HFFc6 (cell line): ENCODE results near the gene TLR7. TPM values are rescaled to one million over a fixed set of nuclear protein-coding genes. Genes with fewer than 3 reads are reported as not detected.

ENCODE experiments used
- DNase-seq: peaks from one replicate; pipeline ENCODE4 v3.0.0-alpha.2; 2018
- H3K27ac Mint-ChIP-seq: 2 replicates; pipeline ENCODE4 v1.8.0; 2020; ENCODE audit warnings: mild to moderate bottlenecking, mixed read lengths
- H3K27me3 Mint-ChIP-seq: 2 replicates; pipeline ENCODE4 v1.8.0; 2021; ENCODE audit warnings: mild to moderate bottlenecking, moderate library complexity, mixed read lengths; ENCODE audit not compliant: insufficient read depth
- H3K36me3 Mint-ChIP-seq: 2 replicates; pipeline ENCODE4 v1.8.0; 2021; ENCODE audit warnings: low read depth, mixed read lengths
- H3K4me1 Mint-ChIP-seq: 2 replicates; pipeline ENCODE4 v1.8.0; 2020; ENCODE audit warnings: low read depth, mixed read lengths
- H3K4me3 Mint-ChIP-seq: 2 replicates; pipeline ENCODE4 v1.8.0; 2020; ENCODE audit warnings: mild to moderate bottlenecking, moderate library complexity, mixed read lengths
- H3K9me3 Mint-ChIP-seq: 2 replicates; pipeline ENCODE4 v1.8.0; 2020; ENCODE audit warnings: mild to moderate bottlenecking, mixed read lengths
- CTCF ChIP-seq: fragments of 200-600 bp; sonication (generic); IDR thresholded peaks from 2 replicates; pipeline ENCODE4 v1.5.0; 2021; ENCODE audit warnings: antibody characterized with exemption, mild to moderate bottlenecking
- total RNA-seq, 6 experiments: library from RNA; stranded (reverse); fragmentation: NEBNext Ultra II Directional; extraction: Animal tissue kit (Norgen Biotek cat#: 25700); gene quantifications; 2 replicates in 1 of 6; 3 replicates in 5 of 6; pipeline ENCODE4 v1.2.3, GENCODE V29; 2021

Gene TLR7
- total RNA-seq, 6 experiments from 2014 or later: not detected

- Mint-ChIP-seq H3K9me3 (no peaks in the 10 kb centered on the region), H3K4me1 (no peaks in the 10 kb centered on the region), H3K27me3 (peaks cover 7% of the 10 kb centered on the region; the same call in 1 of the 2 replicates), H3K27ac (no peak overlapping the region), H3K36me3 (no peaks in the 10 kb centered on the region), H3K4me3 (no peak overlapping the region)
- no peak for TF ChIP-seq CTCF
- DNase-seq: no peak
Measured at GRCh38 chrX:12922599-12922919, 55.7 kb downstream of the TLR7 start.

GRCh38 chrX:12929701-12930100, 62.8 kb downstream of the TLR7 start:
- DNase-seq: no peak
- no peaks in the 10 kb centered on the region for H3K36me3 Mint-ChIP-seq
- TF ChIP-seq CTCF: no peak
- no peaks in the 10 kb centered on the region for H3K9me3 Mint-ChIP-seq
- no peak overlapping the region for H3K27ac Mint-ChIP-seq
- no peak overlapping the region for H3K4me3 Mint-ChIP-seq
- peaks cover 2% of the 10 kb centered on the region; the same call in 1 of the 2 replicates for H3K27me3 Mint-ChIP-seq
- peaks cover 9% of the 10 kb centered on the region; the same call in 1 of the 2 replicates for H3K4me1 Mint-ChIP-seq

- H3K4me1 Mint-ChIP-seq: peaks cover 9% of the 10 kb centered on the region; the same call in 1 of the 2 replicates
Measured at GRCh38 chrX:12930150-12930549, 63.3 kb downstream of the TLR7 start.

GRCh38 chrX:12932244-12932643, 65.4 kb downstream of the TLR7 start:
- DNase-seq: no peak
- 0 out of 2 replicates have a peak, but pooled peaks cover 4% of the 10 kb centered on the region for H3K9me3 Mint-ChIP-seq
- no peak overlapping the region for H3K4me3 Mint-ChIP-seq
- no peak for TF ChIP-seq CTCF
- no peak overlapping the region for H3K27ac Mint-ChIP-seq
- no peaks in the 10 kb centered on the region for H3K36me3 Mint-ChIP-seq
- H3K4me1 Mint-ChIP-seq: peaks cover 9% of the 10 kb centered on the region; the same call in 1 of the 2 replicates
- H3K27me3 Mint-ChIP-seq: no peaks in the 10 kb centered on the region

More at GRCh38 chrX:12930150-12930549, 63.3 kb downstream of the TLR7 start:
- Mint-ChIP-seq H3K4me3 (no peak overlapping the region), H3K27ac (no peak overlapping the region), H3K9me3 (no peaks in the 10 kb centered on the region), H3K27me3 (peaks cover under 1% of the 10 kb centered on the region; the same call in 1 of the 2 replicates), H3K36me3 (no peaks in the 10 kb centered on the region)
- TF ChIP-seq CTCF: no peak
- DNase-seq: no peak

GRCh38 chrX:12934850-12935249, 68.0 kb downstream of the TLR7 start:
- Mint-ChIP-seq H3K27me3 (no peaks in the 10 kb centered on the region), H3K4me1 (peaks cover 4% of the 10 kb centered on the region; the same call in 1 of the 2 replicates), H3K9me3 (0 out of 2 replicates have a peak, but pooled peaks cover 4% of the 10 kb centered on the region), H3K27ac (no peak overlapping the region), H3K4me3 (no peak overlapping the region), H3K36me3 (no peaks in the 10 kb centered on the region)
- DNase-seq: no peak
- no peak for TF ChIP-seq CTCF

- H3K27ac Mint-ChIP-seq: no peak overlapping the region
- H3K4me3 Mint-ChIP-seq: no peak overlapping the region
- no peaks in the 10 kb centered on the region for H3K27me3 Mint-ChIP-seq
- no peaks in the 10 kb centered on the region for H3K36me3 Mint-ChIP-seq
- H3K4me1 Mint-ChIP-seq: no peaks in the 10 kb centered on the region
- 0 out of 2 replicates have a peak, but pooled peaks cover 4% of the 10 kb centered on the region for H3K9me3 Mint-ChIP-seq
- no peak for DNase-seq
- TF ChIP-seq CTCF: no peak
Measured at GRCh38 chrX:12936947-12937346, 70.1 kb downstream of the TLR7 start.
